HG02798 (cell line): ENCODE data around the gene FOLR1.

Experiments used
- ATAC-seq: cut with Tn5 transposase; IDR thresholded peaks from one replicate; pipeline ENCODE4 v1.9.1; 2021; ENCODE audit warnings: mild to moderate bottlenecking; ENCODE audit not compliant: unreplicated experiment, poor library complexity

FOLR1 gene

GRCh38 chr11:72244361-72245262 is 52.7 kb downstream of the FOLR1 start:
- ATAC-seq, result no peak

- ATAC-seq, result no peak
These were observed 53.4 kb downstream of the FOLR1 start for GRCh38 chr11:72245263-72245816.
